ENCODE measurements around the gene CDK3.

CDK3 gene

GRCh38 chr17:76007131-76007849 lies 6.6 kb downstream of the CDK3 start:
- Histone ChIP-seq H3K9ac (ENCODE audit: low read depth, low read length) (no peak overlapping the region), H3K36me3 (ENCODE audit: control insufficient read depth, insufficient read depth, low read length) (peaks cover 8% of the 10 kb centered on the region; the same call in 1 of the 2 replicates), H3K4me3 (ENCODE audit: low read depth, low read length) (no peak overlapping the region), H3K9me3 (ENCODE audit: control insufficient read depth, insufficient read depth, low read length) (no peaks in the 10 kb centered on the region), H3K4me1 (ENCODE audit: control insufficient read depth, insufficient read depth, low read length) (no peaks in the 10 kb centered on the region), H3K27ac (ENCODE audit: low read depth, low read length) (no peak overlapping the region), H3K27me3 (ENCODE audit: control insufficient read depth, insufficient read depth, low read length) (no peaks in the 10 kb centered on the region)

GRCh38 chr17:76007850-76008165 lies 7.2 kb downstream of the CDK3 start:
- Histone ChIP-seq H3K27me3 (ENCODE audit: control insufficient read depth, insufficient read depth, low read length) (no peaks in the 10 kb centered on the region), H3K9me3 (ENCODE audit: control insufficient read depth, insufficient read depth, low read length) (no peaks in the 10 kb centered on the region), H3K9ac (ENCODE audit: low read depth, low read length) (no peak overlapping the region), H3K4me1 (ENCODE audit: control insufficient read depth, insufficient read depth, low read length) (no peaks in the 10 kb centered on the region), H3K27ac (ENCODE audit: low read depth, low read length) (no peak overlapping the region), H3K4me3 (ENCODE audit: low read depth, low read length) (no peak overlapping the region), H3K36me3 (ENCODE audit: control insufficient read depth, insufficient read depth, low read length) (peaks cover 5% of the 10 kb centered on the region; the same call in 1 of the 2 replicates)

- H3K36me3 ChIP-seq (ENCODE audit: control insufficient read depth, insufficient read depth, low read length): peaks cover 3% of the 10 kb centered on the region; the same call in 1 of the 2 replicates
- H3K4me1 ChIP-seq (ENCODE audit: control insufficient read depth, insufficient read depth, low read length): no peaks in the 10 kb centered on the region
- H3K4me3 ChIP-seq (ENCODE audit: low read depth, low read length): no peak overlapping the region
- H3K27me3 ChIP-seq (ENCODE audit: control insufficient read depth, insufficient read depth, low read length): no peaks in the 10 kb centered on the region
- no peak overlapping the region for H3K9ac ChIP-seq (ENCODE audit: low read depth, low read length)
- H3K9me3 ChIP-seq (ENCODE audit: control insufficient read depth, insufficient read depth, low read length): no peaks in the 10 kb centered on the region
- H3K27ac ChIP-seq (ENCODE audit: low read depth, low read length): no peak overlapping the region
Observed at GRCh38 chr17:76008208-76008607, 7.6 kb downstream of the CDK3 start.

GRCh38 chr17:76008630-76009425 lies 8.2 kb downstream of the CDK3 start:
- Histone ChIP-seq H3K36me3 (ENCODE audit: control insufficient read depth, insufficient read depth, low read length) (no peaks in the 10 kb centered on the region; the same call in 1 of the 2 replicates), H3K27me3 (ENCODE audit: control insufficient read depth, insufficient read depth, low read length) (no peaks in the 10 kb centered on the region), H3K4me1 (ENCODE audit: control insufficient read depth, insufficient read depth, low read length) (no peaks in the 10 kb centered on the region), H3K9me3 (ENCODE audit: control insufficient read depth, insufficient read depth, low read length) (no peaks in the 10 kb centered on the region), H3K27ac (ENCODE audit: low read depth, low read length) (no peak overlapping the region), H3K9ac (ENCODE audit: low read depth, low read length) (no peak overlapping the region), H3K4me3 (ENCODE audit: low read depth, low read length) (no peak overlapping the region)

- Histone ChIP-seq H3K27ac (ENCODE audit: low read depth, low read length) (no peak overlapping the region), H3K9me3 (ENCODE audit: control insufficient read depth, insufficient read depth, low read length) (no peaks in the 10 kb centered on the region), H3K36me3 (ENCODE audit: control insufficient read depth, insufficient read depth, low read length) (no peaks in the 10 kb centered on the region; the same call in 1 of the 2 replicates), H3K27me3 (ENCODE audit: control insufficient read depth, insufficient read depth, low read length) (no peaks in the 10 kb centered on the region), H3K4me3 (ENCODE audit: low read depth, low read length) (no peak overlapping the region), H3K4me1 (ENCODE audit: control insufficient read depth, insufficient read depth, low read length) (no peaks in the 10 kb centered on the region), H3K9ac (ENCODE audit: low read depth, low read length) (no peak overlapping the region)
Observed at GRCh38 chr17:76009447-76009846, 8.8 kb downstream of the CDK3 start.

- Histone ChIP-seq H3K4me3 (ENCODE audit: low read depth, low read length) (no peak overlapping the region), H3K27me3 (ENCODE audit: control insufficient read depth, insufficient read depth, low read length) (no peaks in the 10 kb centered on the region), H3K9ac (ENCODE audit: low read depth, low read length) (no peak overlapping the region), H3K9me3 (ENCODE audit: control insufficient read depth, insufficient read depth, low read length) (no peaks in the 10 kb centered on the region), H3K36me3 (ENCODE audit: control insufficient read depth, insufficient read depth, low read length) (no peaks in the 10 kb centered on the region), H3K4me1 (ENCODE audit: control insufficient read depth, insufficient read depth, low read length) (no peaks in the 10 kb centered on the region), H3K27ac (ENCODE audit: low read depth, low read length) (no peak overlapping the region)
Observed at GRCh38 chr17:76009969-76010661, 9.5 kb downstream of the CDK3 start.

GRCh38 chr17:76011951-76012350 lies 11.3 kb downstream of the CDK3 start:
- Histone ChIP-seq H3K9me3 (ENCODE audit: control insufficient read depth, insufficient read depth, low read length) (no peaks in the 10 kb centered on the region), H3K4me1 (ENCODE audit: control insufficient read depth, insufficient read depth, low read length) (no peaks in the 10 kb centered on the region), H3K9ac (ENCODE audit: low read depth, low read length) (no peak overlapping the region), H3K27ac (ENCODE audit: low read depth, low read length) (no peak overlapping the region), H3K36me3 (ENCODE audit: control insufficient read depth, insufficient read depth, low read length) (no peaks in the 10 kb centered on the region), H3K4me3 (ENCODE audit: low read depth, low read length) (no peak overlapping the region), H3K27me3 (ENCODE audit: control insufficient read depth, insufficient read depth, low read length) (no peaks in the 10 kb centered on the region)

- no peaks in the 10 kb centered on the region for H3K9me3 ChIP-seq (ENCODE audit: control insufficient read depth, insufficient read depth, low read length)
- no peak overlapping the region for H3K4me3 ChIP-seq (ENCODE audit: low read depth, low read length)
- H3K27me3 ChIP-seq (ENCODE audit: control insufficient read depth, insufficient read depth, low read length): no peaks in the 10 kb centered on the region
- H3K9ac ChIP-seq (ENCODE audit: low read depth, low read length): no peak overlapping the region
- no peaks in the 10 kb centered on the region for H3K4me1 ChIP-seq (ENCODE audit: control insufficient read depth, insufficient read depth, low read length)
- no peak overlapping the region for H3K27ac ChIP-seq (ENCODE audit: low read depth, low read length)
- H3K36me3 ChIP-seq (ENCODE audit: control insufficient read depth, insufficient read depth, low read length): no peaks in the 10 kb centered on the region
Observed at GRCh38 chr17:76013377-76013932, 12.8 kb downstream of the CDK3 start.

GRCh38 chr17:76014100-76014924 lies 13.7 kb downstream of the CDK3 start:
- no peaks in the 10 kb centered on the region for H3K36me3 ChIP-seq (ENCODE audit: control insufficient read depth, insufficient read depth, low read length)
- H3K4me3 ChIP-seq (ENCODE audit: low read depth, low read length): no peak overlapping the region
- H3K9ac ChIP-seq (ENCODE audit: low read depth, low read length): no peak overlapping the region
- no peak overlapping the region for H3K27ac ChIP-seq (ENCODE audit: low read depth, low read length)
- no peaks in the 10 kb centered on the region for H3K4me1 ChIP-seq (ENCODE audit: control insufficient read depth, insufficient read depth, low read length)
- no peaks in the 10 kb centered on the region for H3K27me3 ChIP-seq (ENCODE audit: control insufficient read depth, insufficient read depth, low read length)
- H3K9me3 ChIP-seq (ENCODE audit: control insufficient read depth, insufficient read depth, low read length): no peaks in the 10 kb centered on the region

- Histone ChIP-seq H3K9ac (ENCODE audit: low read depth, low read length) (no peak overlapping the region), H3K4me1 (ENCODE audit: control insufficient read depth, insufficient read depth, low read length) (no peaks in the 10 kb centered on the region), H3K27me3 (ENCODE audit: control insufficient read depth, insufficient read depth, low read length) (no peaks in the 10 kb centered on the region), H3K36me3 (ENCODE audit: control insufficient read depth, insufficient read depth, low read length) (no peaks in the 10 kb centered on the region), H3K9me3 (ENCODE audit: control insufficient read depth, insufficient read depth, low read length) (no peaks in the 10 kb centered on the region), H3K4me3 (ENCODE audit: low read depth, low read length) (no peak overlapping the region), H3K27ac (ENCODE audit: low read depth, low read length) (no peak overlapping the region)
Observed at GRCh38 chr17:76014925-76015261, 14.2 kb downstream of the CDK3 start.

Measured in HUES48 (cell line).